PC-3 (cell line): ENCODE results near the gene GCC2. TPM values are rescaled to one million over a fixed set of nuclear protein-coding genes. Genes with fewer than 3 reads are reported as not detected.

ENCODE experiments used
- ATAC-seq: fragments of 200-7000 bp; cut with Tn5 transposase; 2 replicates; pipeline ENCODE4 v1.9.1; 2020; ENCODE audit warnings: mild to moderate bottlenecking, moderate library complexity
- BruUV-seq: library from RNA; stranded (reverse); fragments of 400-500 nt; replicated peaks from 2 replicates; lab custom pipeline; 2021; lab: Mats Ljungman, UMichigan
- CTCF ChIA-PET: fragments of 300-600 bp; sonication (Branson Sonifier 250); formaldehyde crosslinking; loops from one replicate; lab custom pipeline; 2022; ENCODE audit warnings: antibody characterized with exemption; lab: Charles Lee
- POLR2A ChIA-PET: fragments of 300-600 bp; sonication (Branson Sonifier 250); formaldehyde crosslinking; loops from one replicate; lab custom pipeline; 2022; ENCODE audit warnings: antibody characterized with exemption; ENCODE audit not compliant: unreplicated experiment; lab: Charles Lee
- DNase-seq: peaks from one replicate; pipeline ENCODE4 v3.0.0-alpha.2; 2015
- H2AFZ ChIP-seq: fragments of 300-600 bp; sonication (generic); 2 replicates; pipeline ENCODE4 v1.6.0; 2016; ENCODE audit warnings: antibody characterized with exemption, low read length
- H3F3A ChIP-seq: fragments of 300-600 bp; sonication (generic); one replicate; pipeline ENCODE4 v1.6.0; 2017; ENCODE audit warnings: antibody characterized with exemption, low read length, control low read depth, mild to moderate bottlenecking; ENCODE audit not compliant: unreplicated experiment
- H3K27ac ChIP-seq: fragments of 300-600 bp; sonication (generic); 2 replicates; pipeline ENCODE4 v1.5.1; 2016; ENCODE audit warnings: mild to moderate bottlenecking, low read length
- H3K27me3 ChIP-seq: fragments of 300-600 bp; sonication (generic); 2 replicates; pipeline ENCODE4 v1.6.1; 2016; ENCODE audit warnings: low read length, mixed read lengths
- H3K36me3 ChIP-seq: fragments of 300-600 bp; sonication (generic); 2 replicates; pipeline ENCODE4 v1.6.1; 2016; ENCODE audit warnings: low read depth, mixed run types, low read length, mixed read lengths
- H3K4me1 ChIP-seq: fragments of 300-600 bp; sonication (generic); 2 replicates; pipeline ENCODE4 v1.5.1; 2016; ENCODE audit warnings: low read length; ENCODE audit not compliant: insufficient read depth
- H3K4me2 ChIP-seq: fragments of 300-600 bp; sonication (generic); 2 replicates; pipeline ENCODE4 v1.6.0; 2016; ENCODE audit warnings: low read length
- H3K4me3 ChIP-seq: fragments of 300-600 bp; sonication (generic); 2 replicates; pipeline ENCODE4 v1.5.1; 2016; ENCODE audit warnings: mild to moderate bottlenecking, low read length, mixed read lengths
- H3K79me2 ChIP-seq: fragments of 300-600 bp; sonication (generic); 2 replicates; pipeline ENCODE4 v1.6.1; 2017; ENCODE audit warnings: low read length, mixed read lengths
- H3K9ac ChIP-seq: fragments of 300-600 bp; sonication (generic); 2 replicates; pipeline ENCODE4 v1.6.0; 2016; ENCODE audit warnings: mild to moderate bottlenecking, low read length
- H3K9me2 ChIP-seq: fragments of 300-600 bp; sonication (generic); replicated peaks from 2 replicates; pipeline ENCODE4 v1.6.1; 2016; ENCODE audit warnings: mixed run types, low read length, mixed read lengths
- H3K9me3 ChIP-seq: fragments of 300-600 bp; sonication (generic); 2 replicates; pipeline ENCODE4 v1.6.1; 2016; ENCODE audit warnings: low read length, mixed read lengths
- H4K20me1 ChIP-seq: fragments of 300-600 bp; sonication (generic); 2 replicates; pipeline ENCODE4 v1.6.1; 2016; ENCODE audit warnings: low read length, mixed read lengths
- CTCF ChIP-seq: fragments of 300-600 bp; sonication (generic); conservative IDR thresholded peaks from 2 replicates; pipeline ENCODE4 v1.5.1; 2017; ENCODE audit warnings: antibody characterized with exemption, low read depth, mild to moderate bottlenecking, low read length
- EZH2 ChIP-seq: fragments of 300-600 bp; sonication (generic); IDR thresholded peaks from one replicate; pipeline ENCODE4 v1.6.1; 2017; ENCODE audit warnings: antibody characterized with exemption, mild to moderate bottlenecking, low read length; ENCODE audit not compliant: unreplicated experiment
- EZH2phosphoT487 ChIP-seq: fragments of 300-600 bp; sonication (generic); IDR thresholded peaks from 2 replicates; pipeline ENCODE4 v1.6.1; 2018; ENCODE audit warnings: mild to moderate bottlenecking, antibody characterized with exemption, low read length, borderline replicate concordance
- intact Hi-C: fragments of 100-400 bp; cut with micrococcal nuclease; formaldehyde crosslinking; loops from 2 replicates; pipeline ENCODE4 v1.9.0; 2023
- total RNA-seq: library from RNA; depleted of rRNA; stranded (reverse); fragments of >200 nt; gene quantifications from 2 replicates; pipeline ENCODE4 v1.2.3, GENCODE V29; 2014

The GCC2 gene
- total RNA-seq, 1 experiment from 2014 or later, result 10.1 TPM

GRCh38 chr2:108535357-108535631 is 86.3 kb downstream of the GCC2 start:
- Histone ChIP-seq H3K4me2 (peak overlapping the region; percentile 85), H3F3A (no peaks in the 10 kb centered on the region), H3K9me3 (no peaks in the 10 kb centered on the region), H2AFZ (peak overlapping the region; percentile 52), H3K4me3 (peak overlapping the region; percentile 85), H3K9ac (peak overlapping the region; percentile 69), H3K36me3 (no peaks in the 10 kb centered on the region), H3K79me2 (peaks cover 55% of the 10 kb centered on the region), H4K20me1 (peaks cover 34% of the 10 kb centered on the region), H3K9me2 (no peaks in the 10 kb centered on the region), H3K4me1 (peaks cover 31% of the 10 kb centered on the region), H3K27ac (peak overlapping the region; percentile 16; the same call in 1 of the 2 replicates), H3K27me3 (no peaks in the 10 kb centered on the region)
- DNase-seq, result peak; percentile 47
- no peak for TF ChIP-seq EZH2
- TF ChIP-seq EZH2phosphoT487, result no peak
- BruUV-seq, result TSS peak; percentile 38
- ChIA-PET POLR2A (no interaction called here), CTCF (interaction anchor here (1.3 kb wide), 1 partner anchor 49 kb away, joined by 6 read pairs; no protein-coding TSS in a partner anchor)
- intact Hi-C loops, result loop anchor here (2.0 kb wide), 1 partner anchor 36 kb away; no protein-coding TSS in a partner anchor
- no peak; the same call in 1 of the 2 replicates for ATAC-seq

GRCh38 chr2:108536133-108536780 is 87.3 kb downstream of the GCC2 start:
- H3K9ac ChIP-seq, result peak overlapping the region; percentile 69; the same call in 1 of the 2 replicates
- no peaks in the 10 kb centered on the region for H3K36me3 ChIP-seq
- no peaks in the 10 kb centered on the region for H3F3A ChIP-seq
- H3K27me3 ChIP-seq, result no peaks in the 10 kb centered on the region
- H3K4me2 ChIP-seq, result peak overlapping the region; percentile 85
- intact Hi-C loops, result no loop called here
- H2AFZ ChIP-seq, result no peak overlapping the region
- H3K79me2 ChIP-seq, result peaks cover 65% of the 10 kb centered on the region
- DNase-seq (peak; percentile 39), ATAC-seq (no peak)
- BruUV-seq, result no TSS peak
- H3K9me2 ChIP-seq, result no peaks in the 10 kb centered on the region
- ChIA-PET POLR2A (no interaction called here), CTCF (interaction anchor here (1.3 kb wide), 1 partner anchor 48 kb away, joined by 6 read pairs; no protein-coding TSS in a partner anchor)
- H3K9me3 ChIP-seq, result no peaks in the 10 kb centered on the region
- H3K4me3 ChIP-seq, result peak overlapping the region; percentile 85
- no peak overlapping the region for H3K27ac ChIP-seq
- peaks cover 34% of the 10 kb centered on the region for H4K20me1 ChIP-seq
- H3K4me1 ChIP-seq, result peaks cover 31% of the 10 kb centered on the region
- TF ChIP-seq EZH2phosphoT487, result no peak
- TF ChIP-seq CTCF, result no peak

GRCh38 chr2:108536911-108537310 is 87.9 kb downstream of the GCC2 start:
- no TSS peak for BruUV-seq
- H3K79me2 ChIP-seq, result peaks cover 72% of the 10 kb centered on the region
- no peaks in the 10 kb centered on the region for H3K9me2 ChIP-seq
- intact Hi-C loops, result no loop called here
- H2AFZ ChIP-seq, result no peak overlapping the region
- H3K27me3 ChIP-seq, result no peaks in the 10 kb centered on the region
- CTCF ChIA-PET, result no interaction called here
- H3K4me2 ChIP-seq, result peak overlapping the region; percentile 85
- no peaks in the 10 kb centered on the region for H3F3A ChIP-seq
- H3K4me3 ChIP-seq, result peak overlapping the region; percentile 85; the same call in 1 of the 2 replicates
- H3K9me3 ChIP-seq, result no peaks in the 10 kb centered on the region
- ATAC-seq (no peak), DNase-seq (no peak)
- no peak overlapping the region for H3K27ac ChIP-seq
- peaks cover 31% of the 10 kb centered on the region for H3K4me1 ChIP-seq
- H3K36me3 ChIP-seq, result no peaks in the 10 kb centered on the region
- POLR2A ChIA-PET, result no interaction called here
- H3K9ac ChIP-seq, result no peak overlapping the region
- H4K20me1 ChIP-seq, result peaks cover 34% of the 10 kb centered on the region
- TF ChIP-seq EZH2phosphoT487 (no peak), EZH2 (no peak), CTCF (no peak)
